ENCODE measurements around the gene CDCA8. TPM values are rescaled to one million over a fixed set of nuclear protein-coding genes. Genes with fewer than 3 reads are reported as not detected.

Gene CDCA8
- total and polyA plus RNA-seq, 9 of the 15 experiments (the other 6 are each of a cell fraction or from before 2014, with no cell fraction given): 26.4 to 148 (median 81.8) TPM

GRCh38 chr1:37714226-37714625, 21.9 kb downstream of the CDCA8 start:
- no peaks in the 10 kb centered on the region; the same call in 1 of the 2 replicates for H3K9me3 ChIP-seq (replicated peaks; ENCODE audit: control insufficient read depth, insufficient read depth, low read depth, low read length)
- POLR2A ChIA-PET: interaction anchor here (0.5 to 1.6 kb wide), 4 partner anchors 10 to 899 kb away, joined by 3 to 5 read pairs (median 4); no protein-coding TSS in a partner anchor
- no peak overlapping the region for H2AFZ ChIP-seq (ENCODE audit: low read depth, low read length)
- ATAC-seq (no peak), DNase-seq (ENCODE audit: extremely low read depth in 1 of 4, low spot score in 3 of 4) (no peak), FAIRE-seq (no peak)
- intact Hi-C loops (cut with micrococcal nuclease) (no loop called here), in situ Hi-C loops (cut with MboI) (no loop called here)
- H3K27ac ChIP-seq (ENCODE audit: extremely low read depth, low read depth, low read length): no peak overlapping the region
- H3K4me2 ChIP-seq (ENCODE audit: insufficient read depth, low read length): no peak overlapping the region
- TF ChIP-seq ZNF134 (CRISPR knock-in tag; conservative IDR thresholded peaks at IDR 0.05): no peak
- TF ChIP-seq ARHGAP35 (IDR thresholded peaks at IDR 0.05; ENCODE audit: partially characterized antibody): no peak
- no peak for TF ChIP-seq NFE2L1 (tag; IDR thresholded peaks at IDR 0.05; ENCODE audit: borderline replicate concordance, low read depth)
- TF ChIP-seq, protein P1, sequence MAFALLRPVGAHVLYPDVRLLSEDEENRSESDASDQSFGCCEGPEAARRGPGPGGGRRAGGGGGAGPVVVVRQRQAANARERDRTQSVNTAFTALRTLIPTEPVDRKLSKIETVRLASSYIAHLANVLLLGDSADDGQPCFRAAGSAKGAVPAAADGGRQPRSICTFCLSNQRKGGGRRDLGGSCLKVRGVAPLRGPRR (CRISPR knock-in tag; IDR thresholded peaks at IDR 0.05): no peak
- TF ChIP-seq COPS2 (conservative IDR thresholded peaks at IDR 0.05): no peak
- no peak for TF ChIP-seq THRB (CRISPR knock-in tag; conservative IDR thresholded peaks at IDR 0.05)
- no peak for TF ChIP-seq ZNF282 (CRISPR knock-in tag; IDR thresholded peaks at IDR 0.05)
- no peak for TF ChIP-seq MCM5 (IDR thresholded peaks at IDR 0.05; ENCODE audit: low read depth)
- no peak for TF ChIP-seq ZNF57 (CRISPR knock-in tag; IDR thresholded peaks at IDR 0.05)
- TF ChIP-seq RFX7 (CRISPR knock-in tag; IDR thresholded peaks at IDR 0.05): no peak
- no peak for TF ChIP-seq SRSF9 (IDR thresholded peaks at IDR 0.05; ENCODE audit: borderline replicate concordance, low read depth, low read length)
- no peak for TF ChIP-seq DDX20 (tag; IDR thresholded peaks at IDR 0.05; ENCODE audit: low read depth)
- TF ChIP-seq POLR2H (tag; IDR thresholded peaks at IDR 0.05; ENCODE audit: low read depth): no peak
- H4K20me1 ChIP-seq (replicated peaks; ENCODE audit: control insufficient read depth, insufficient read depth, low read length): peaks cover 16% of the 10 kb centered on the region
- BruUV-seq (replicated peaks): no TSS peak
- H3K27me3 ChIP-seq (ENCODE audit: control insufficient read depth in 2 of 2, insufficient read depth in 2 of 2, low read length in 2 of 2): peaks cover 32 to 55% of the 10 kb centered on the region in 2 experiments
- H3K36me3 ChIP-seq (ENCODE audit: control insufficient read depth, insufficient read depth, low read length): peaks cover 12% of the 10 kb centered on the region
- H3K9ac ChIP-seq (ENCODE audit: insufficient read depth in 1 of 2, low read depth in 2 of 2, low read length in 2 of 2): no peak overlapping the region
- no peak overlapping the region for H3K4me3 ChIP-seq
- peaks cover 7% of the 10 kb centered on the region for H3K9me1 ChIP-seq (ENCODE audit: control insufficient read depth, insufficient read depth, low read length)
- CTCF ChIA-PET (ENCODE audit: low intra/inter-chr PET ratio): no interaction called here
- no peaks in the 10 kb centered on the region for H3K79me2 ChIP-seq (ENCODE audit: control insufficient read depth, insufficient read depth, low read length)
- H3K4me1 ChIP-seq (replicated peaks in 1 of 2; ENCODE audit: control insufficient read depth in 2 of 2, insufficient read depth in 2 of 2, low read length in 2 of 2): peaks cover 0 to 7% of the 10 kb centered on the region in 2 experiments; a peak in 1 of 5 replicates
- WGBS (ENCODE audit: insufficient coverage, low coverage, missing lambda C conversion rate): under 1% methylated on average over 8 of the region's 8 CpGs

Measured in K562 (cell line).